NCI-H1105 (cell line): ENCODE measurements around the gene ACAD9.

Experiments
- DNase-seq: peaks from one replicate; lab custom pipeline; 2025; lab: John Stamatoyannopoulos, UW

Gene ACAD9

DNA sequence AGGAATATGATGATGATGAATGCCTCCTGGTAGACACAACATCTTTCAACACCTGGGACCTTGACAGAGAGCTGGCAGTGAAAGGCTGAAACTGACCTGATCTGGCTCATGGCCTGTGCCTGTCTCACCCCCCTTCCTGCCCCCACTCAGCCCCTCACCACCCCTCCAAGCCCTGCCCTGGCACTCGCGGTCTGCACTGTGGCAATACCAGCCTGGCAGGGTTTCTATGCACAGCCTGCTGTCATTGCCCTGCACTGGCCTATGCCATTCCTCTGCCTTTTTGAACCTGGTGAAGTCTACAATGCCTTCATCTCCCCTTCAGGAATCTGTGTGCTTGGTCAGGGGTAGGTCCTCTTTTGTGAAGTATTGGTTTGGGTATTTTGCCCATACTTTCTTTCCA is 56.5 kb downstream of the ACAD9 start:
- no peak for DNase-seq

DNA sequence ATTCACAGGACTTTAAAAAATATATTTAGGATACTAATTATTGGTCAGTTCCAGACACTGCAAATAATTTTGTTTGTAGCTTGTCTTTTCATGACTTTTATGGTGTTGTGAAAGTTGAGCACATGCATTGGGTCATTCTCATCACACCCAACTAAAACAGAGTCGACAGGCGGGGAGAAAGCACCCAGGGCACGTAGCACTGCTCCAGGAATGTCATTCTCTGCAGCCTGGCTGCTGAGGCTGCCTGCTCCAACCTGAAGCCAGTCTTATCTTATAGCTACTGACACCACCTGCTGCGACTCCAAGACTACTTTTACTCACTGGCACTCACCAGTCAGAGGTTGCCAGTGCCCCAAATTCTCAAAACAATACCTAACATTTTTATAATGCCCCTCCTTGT is 56.9 kb downstream of the ACAD9 start:
- DNase-seq, result no peak

DNA sequence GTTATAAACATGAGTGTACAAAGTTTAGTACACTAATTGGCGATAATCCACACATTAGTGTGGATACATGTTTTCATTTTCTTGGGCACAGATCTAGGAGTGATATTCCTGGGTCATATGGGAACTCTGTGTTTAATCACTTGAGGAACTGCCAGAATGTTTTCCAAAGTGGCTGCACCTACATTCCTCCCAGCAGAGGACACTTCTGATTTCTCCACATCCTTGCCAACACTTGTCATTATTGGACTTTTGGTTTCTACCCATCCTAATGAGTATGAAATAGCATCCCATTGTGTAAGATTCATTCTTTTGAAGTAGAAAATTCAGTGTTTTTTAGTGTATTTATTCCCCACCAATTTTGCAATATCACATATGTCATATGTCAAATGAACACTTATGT is 60.8 kb downstream of the ACAD9 start:
- DNase-seq, result no peak

DNA sequence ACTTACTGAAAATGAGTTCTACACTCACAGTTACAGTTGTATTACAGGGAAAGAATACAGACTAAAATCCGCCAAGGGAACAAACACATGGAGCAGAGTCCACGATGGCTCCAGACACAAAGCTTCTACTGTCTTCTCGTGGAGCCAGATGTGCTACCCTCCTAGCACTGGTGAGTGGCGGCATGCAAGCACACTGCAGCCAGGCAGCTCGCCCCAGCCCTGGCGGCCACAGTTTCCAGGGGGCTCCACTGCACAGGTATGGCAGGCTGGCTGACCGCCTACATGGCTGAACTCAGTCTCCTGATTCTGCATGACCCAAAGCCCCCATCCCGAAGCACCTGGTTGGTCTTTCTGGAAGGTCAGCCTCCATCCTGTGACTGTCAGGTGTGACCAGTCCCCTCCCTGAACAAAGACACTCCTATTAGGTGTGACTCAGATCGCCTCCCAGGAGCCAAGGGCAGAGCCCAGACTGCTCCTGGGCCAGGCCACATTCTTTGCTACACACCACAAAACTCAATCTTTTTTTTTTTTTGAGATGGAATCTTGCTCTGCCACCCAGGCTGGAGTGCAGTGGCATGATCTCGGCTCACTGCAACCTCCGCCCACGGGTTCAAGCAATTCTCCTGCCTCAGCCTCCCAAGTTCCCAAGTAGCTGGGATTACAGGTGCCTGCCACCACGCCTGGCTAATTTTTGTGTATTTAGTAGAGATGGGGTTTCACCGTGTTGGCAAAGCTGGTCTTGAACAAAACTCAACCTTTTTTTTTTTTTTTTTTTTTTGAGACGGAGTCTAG is 62.9 kb downstream of the ACAD9 start:
- no peak for DNase-seq

DNA sequence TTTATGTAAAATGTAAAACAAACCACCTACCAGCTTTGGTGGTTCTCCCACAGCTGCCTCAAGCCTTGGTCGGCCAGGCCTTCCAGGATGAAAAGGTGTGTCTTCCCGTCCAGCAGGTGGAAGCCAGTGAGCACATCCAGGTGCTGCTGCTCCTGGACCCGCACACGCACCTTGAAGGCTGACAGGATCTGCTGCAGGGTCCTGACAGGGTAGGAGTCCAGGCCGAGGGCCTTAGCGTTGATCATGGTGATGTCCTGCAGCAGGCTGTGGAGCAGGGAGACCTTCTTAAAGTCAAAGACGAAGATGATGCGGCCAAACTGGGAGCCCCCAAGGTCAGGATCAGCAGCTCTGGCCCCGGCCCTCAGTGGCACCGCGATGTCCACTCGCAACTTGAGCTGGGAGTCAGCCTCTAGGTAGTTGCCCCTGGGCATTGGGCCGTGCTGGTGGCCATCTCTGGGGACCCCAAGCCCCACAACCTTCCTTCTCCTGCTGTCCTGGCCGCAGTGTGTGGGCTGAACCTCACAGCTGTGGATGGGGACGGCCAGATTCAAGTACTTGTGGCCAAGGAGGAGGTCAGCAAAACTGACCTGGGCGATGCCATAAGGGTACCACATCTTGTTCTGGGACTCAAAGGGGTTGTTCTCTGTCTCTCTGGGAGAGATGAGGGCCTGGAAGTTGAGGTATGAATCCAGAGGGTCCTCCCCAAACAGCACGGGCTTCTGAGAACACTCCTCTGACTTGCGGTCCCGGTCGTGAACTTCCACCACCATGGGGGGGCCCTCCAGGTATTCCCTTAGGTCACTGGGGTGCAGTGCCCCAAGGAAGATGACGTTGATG is 65.8 kb downstream of the ACAD9 start:
- no peak for DNase-seq

DNA sequence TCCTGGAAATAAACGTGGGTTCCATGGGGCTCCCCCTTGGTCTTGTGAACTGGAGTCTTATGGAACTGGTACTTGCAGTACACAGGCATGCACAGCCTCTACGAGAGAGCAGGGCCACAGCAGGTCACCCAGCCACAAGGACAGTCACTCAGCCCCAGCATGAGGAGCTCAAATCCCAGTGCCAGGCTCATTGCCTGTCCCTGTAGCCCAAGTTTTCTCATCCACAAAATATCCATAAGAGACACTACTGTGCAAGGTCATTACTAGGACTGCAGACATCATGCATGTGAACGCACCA is 66.4 kb downstream of the ACAD9 start:
- DNase-seq, result no peak

DNA sequence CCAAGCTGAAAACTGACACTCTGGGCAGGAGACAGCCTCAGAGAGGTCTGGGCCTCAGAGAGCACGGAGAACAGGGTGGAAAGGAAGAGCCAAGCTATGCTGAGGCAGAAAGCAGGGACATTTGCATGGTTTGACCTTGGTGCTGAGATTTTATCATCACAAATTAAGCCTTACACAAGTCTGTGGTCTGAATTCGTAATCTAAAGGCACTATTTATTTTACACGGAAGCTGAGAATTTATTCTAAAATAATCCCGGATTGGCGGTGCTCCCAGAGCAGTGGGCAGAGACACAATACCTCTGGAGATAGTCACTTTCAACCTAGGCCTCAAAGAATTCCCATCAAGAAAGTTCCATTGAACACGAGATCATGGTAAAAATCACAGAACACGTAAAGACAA is 67.0 kb downstream of the ACAD9 start:
- no peak for DNase-seq

DNA sequence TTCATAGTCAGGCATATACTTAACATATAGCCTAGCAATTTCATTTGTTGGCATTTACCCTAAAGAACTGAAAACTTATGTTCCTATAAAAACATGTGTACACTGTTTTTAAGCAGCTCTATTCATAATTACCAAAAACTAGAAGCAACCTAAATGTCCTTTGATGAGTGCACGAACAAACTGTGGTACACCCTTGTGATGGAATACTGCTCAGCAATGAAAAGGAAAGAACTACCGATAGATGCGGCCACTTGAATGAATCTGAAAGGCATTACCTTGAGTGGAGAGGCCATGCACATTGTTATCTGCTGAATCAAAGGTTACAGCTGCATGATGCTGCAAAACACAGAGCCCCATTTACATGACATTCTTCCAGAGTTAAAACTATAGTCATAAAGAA is 69.7 kb downstream of the ACAD9 start:
- DNase-seq, result no peak

DNA sequence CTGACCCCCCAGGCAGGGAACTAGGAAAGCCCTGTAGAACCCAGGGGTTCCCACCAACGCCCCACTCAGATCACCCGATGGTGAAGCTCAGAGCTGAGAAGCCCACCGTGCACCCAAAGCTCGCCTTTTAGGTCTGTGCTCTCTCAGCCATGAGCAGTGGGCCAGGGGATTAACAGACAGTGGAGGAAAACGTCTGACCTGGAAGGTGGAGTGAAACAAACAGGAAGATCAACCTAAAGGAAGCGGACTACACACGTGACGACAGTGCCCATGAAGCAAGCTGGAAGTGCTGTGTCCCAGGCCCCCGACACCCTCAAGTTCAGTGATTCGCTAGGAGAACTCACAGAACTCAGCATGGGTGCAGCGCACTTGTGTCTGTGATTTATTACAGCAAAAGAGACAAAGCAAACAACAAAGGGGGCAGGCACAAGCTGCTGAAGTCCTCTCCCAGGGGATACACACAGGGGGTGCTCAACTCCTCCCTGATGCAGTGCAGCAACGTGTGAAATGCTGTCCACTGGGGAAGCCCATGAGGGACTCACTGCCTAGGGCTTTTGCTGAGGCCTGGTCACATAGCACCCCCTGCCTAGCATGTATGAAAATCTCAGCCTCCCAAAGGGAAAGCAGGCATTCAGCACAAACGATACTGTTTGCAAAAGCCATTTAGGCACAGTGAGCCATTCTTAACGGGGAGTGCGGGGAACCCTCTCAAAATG is 71.0 kb downstream of the ACAD9 start:
- DNase-seq, result no peak

DNA sequence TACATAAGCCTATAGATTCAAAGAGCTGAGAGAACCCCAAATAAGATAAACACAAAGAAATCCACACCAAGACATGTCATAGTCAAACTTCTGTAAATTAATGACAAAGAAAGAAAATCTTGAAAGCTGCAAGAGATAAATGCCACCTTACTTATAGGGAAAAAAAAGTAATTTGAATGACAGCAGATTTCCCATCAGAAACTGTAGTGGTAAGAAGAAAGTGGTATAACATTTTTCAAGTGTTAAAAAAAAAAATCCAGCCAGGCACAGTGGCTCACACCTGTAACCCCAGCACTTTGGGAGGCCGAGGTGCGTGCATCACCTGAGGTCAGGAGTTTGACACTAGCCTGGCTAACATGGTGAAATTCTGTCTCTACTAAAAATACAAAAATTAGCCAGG is 77.0 kb downstream of the ACAD9 start:
- DNase-seq, result no peak
